DOHH2 (cell line): ENCODE data around the gene COL20A1.

Experiments
- H3F3A ChIP-seq: fragments of 200-600 bp; sonication (generic), shearing (Covaris generic); 2 replicates; pipeline ENCODE4 v1.6.0; 2016; ENCODE audit warnings: antibody characterized with exemption, mild to moderate bottlenecking; ENCODE audit not compliant: control insufficient read depth, insufficient read depth
- H3K27ac ChIP-seq: fragments of 200-600 bp; sonication (generic); 2 replicates; pipeline ENCODE4 v1.5.1; 2014; ENCODE audit warnings: low read depth, mild to moderate bottlenecking, low read length, moderate library complexity
- H3K27me3 ChIP-seq: fragments of 200-600 bp; sonication (generic); 2 replicates; pipeline ENCODE4 v1.6.1; 2014; ENCODE audit warnings: mild to moderate bottlenecking, low read length, mixed read lengths; ENCODE audit not compliant: control insufficient read depth
- H3K36me3 ChIP-seq: fragments of 200-600 bp; sonication (generic); 2 replicates; pipeline ENCODE4 v1.6.1; 2014; ENCODE audit warnings: mild to moderate bottlenecking, low read length, moderate library complexity, mixed read lengths; ENCODE audit not compliant: control insufficient read depth
- H3K4me1 ChIP-seq: fragments of 200-600 bp; sonication (generic); 2 replicates; pipeline ENCODE4 v1.6.1; 2014; ENCODE audit warnings: mild to moderate bottlenecking, low read length, mixed read lengths; ENCODE audit not compliant: control insufficient read depth
- H3K4me2 ChIP-seq: fragments of 200-600 bp; sonication (generic); 2 replicates; pipeline ENCODE4 v1.6.0; 2014; ENCODE audit warnings: mild to moderate bottlenecking, low read length, moderate library complexity
- H3K4me3 ChIP-seq: fragments of 200-600 bp; sonication (generic); 2 replicates; pipeline ENCODE4 v1.5.1; 2014; ENCODE audit warnings: mild to moderate bottlenecking, low read length, mixed read lengths
- H3K79me2 ChIP-seq: fragments of 200-600 bp; sonication (generic); 2 replicates; pipeline ENCODE4 v1.6.1; 2014; ENCODE audit warnings: mild to moderate bottlenecking, low read length, mixed read lengths; ENCODE audit not compliant: control insufficient read depth
- H3K9me2 ChIP-seq: fragments of 200-600 bp; sonication (generic); replicated peaks from 2 replicates; pipeline ENCODE4 v1.6.1; 2014; ENCODE audit warnings: mild to moderate bottlenecking, low read length, mixed read lengths; ENCODE audit not compliant: control insufficient read depth
- H3K9me3 ChIP-seq: fragments of 200-600 bp; sonication (generic); 2 replicates; pipeline ENCODE4 v1.6.1; 2014; ENCODE audit warnings: antibody characterized with exemption, low read length, mixed read lengths; ENCODE audit not compliant: control insufficient read depth, insufficient read depth
- H4K20me1 ChIP-seq: fragments of 200-600 bp; sonication (generic); 2 replicates; pipeline ENCODE4 v1.6.0; 2014; ENCODE audit warnings: low read depth, mild to moderate bottlenecking, antibody characterized with exemption, low read length, moderate library complexity; ENCODE audit not compliant: control insufficient read depth, insufficient read depth
- EZH2phosphoT487 ChIP-seq: fragments of 200-600 bp; sonication (generic); IDR thresholded peaks from 2 replicates; pipeline ENCODE4 v1.6.1; 2017; ENCODE audit warnings: borderline replicate concordance, mild to moderate bottlenecking, antibody characterized with exemption, low read length, moderate library complexity, mixed read lengths
- TF ChIP-seq, protein P1 (sequence below): fragments of 200-600 bp; sonication (generic); IDR thresholded peaks from one replicate; pipeline ENCODE4 v1.5.1; 2014; ENCODE audit warnings: antibody characterized with exemption, mild to moderate bottlenecking, low read depth, low read length; ENCODE audit not compliant: poor library complexity, severe bottlenecking

Gene COL20A1

GRCh38 chr20:63369024-63369530 lies 76.1 kb downstream of the COL20A1 start:
- no peaks in the 10 kb centered on the region for H3K79me2 ChIP-seq
- no peak overlapping the region for H3K27ac ChIP-seq
- H3K4me1 ChIP-seq, result no peaks in the 10 kb centered on the region
- H3K27me3 ChIP-seq, result no peaks in the 10 kb centered on the region
- H3F3A ChIP-seq, result no peaks in the 10 kb centered on the region
- no peaks in the 10 kb centered on the region for H3K9me2 ChIP-seq
- no peaks in the 10 kb centered on the region for H3K9me3 ChIP-seq
- H3K36me3 ChIP-seq, result no peaks in the 10 kb centered on the region
- no peak overlapping the region for H3K4me2 ChIP-seq
- H3K4me3 ChIP-seq, result no peak overlapping the region
- TF ChIP-seq, protein P1, sequence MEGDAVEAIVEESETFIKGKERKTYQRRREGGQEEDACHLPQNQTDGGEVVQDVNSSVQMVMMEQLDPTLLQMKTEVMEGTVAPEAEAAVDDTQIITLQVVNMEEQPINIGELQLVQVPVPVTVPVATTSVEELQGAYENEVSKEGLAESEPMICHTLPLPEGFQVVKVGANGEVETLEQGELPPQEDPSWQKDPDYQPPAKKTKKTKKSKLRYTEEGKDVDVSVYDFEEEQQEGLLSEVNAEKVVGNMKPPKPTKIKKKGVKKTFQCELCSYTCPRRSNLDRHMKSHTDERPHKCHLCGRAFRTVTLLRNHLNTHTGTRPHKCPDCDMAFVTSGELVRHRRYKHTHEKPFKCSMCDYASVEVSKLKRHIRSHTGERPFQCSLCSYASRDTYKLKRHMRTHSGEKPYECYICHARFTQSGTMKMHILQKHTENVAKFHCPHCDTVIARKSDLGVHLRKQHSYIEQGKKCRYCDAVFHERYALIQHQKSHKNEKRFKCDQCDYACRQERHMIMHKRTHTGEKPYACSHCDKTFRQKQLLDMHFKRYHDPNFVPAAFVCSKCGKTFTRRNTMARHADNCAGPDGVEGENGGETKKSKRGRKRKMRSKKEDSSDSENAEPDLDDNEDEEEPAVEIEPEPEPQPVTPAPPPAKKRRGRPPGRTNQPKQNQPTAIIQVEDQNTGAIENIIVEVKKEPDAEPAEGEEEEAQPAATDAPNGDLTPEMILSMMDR, result no peak
- no peak for TF ChIP-seq EZH2phosphoT487
- H4K20me1 ChIP-seq, result no peaks in the 10 kb centered on the region

- H3K9me2 ChIP-seq, result no peaks in the 10 kb centered on the region
- no peak for TF ChIP-seq EZH2phosphoT487
- TF ChIP-seq, protein P1, result no peak
- H3F3A ChIP-seq, result no peaks in the 10 kb centered on the region
- H3K9me3 ChIP-seq, result no peaks in the 10 kb centered on the region
- H3K4me2 ChIP-seq, result no peak overlapping the region
- no peaks in the 10 kb centered on the region for H3K4me1 ChIP-seq
- H3K4me3 ChIP-seq, result no peak overlapping the region
- no peaks in the 10 kb centered on the region for H3K36me3 ChIP-seq
- H3K27ac ChIP-seq, result no peak overlapping the region
- H3K27me3 ChIP-seq, result no peaks in the 10 kb centered on the region
- H4K20me1 ChIP-seq, result no peaks in the 10 kb centered on the region
- H3K79me2 ChIP-seq, result no peaks in the 10 kb centered on the region
These were observed 77.0 kb downstream of the COL20A1 start for GRCh38 chr20:63369724-63370617.

- no peaks in the 10 kb centered on the region for H3K27me3 ChIP-seq
- no peaks in the 10 kb centered on the region for H3K36me3 ChIP-seq
- H3K4me1 ChIP-seq, result no peaks in the 10 kb centered on the region
- no peak for TF ChIP-seq EZH2phosphoT487
- TF ChIP-seq, protein P1, result no peak
- no peaks in the 10 kb centered on the region for H3F3A ChIP-seq
- no peaks in the 10 kb centered on the region for H4K20me1 ChIP-seq
- H3K27ac ChIP-seq, result no peak overlapping the region
- H3K9me3 ChIP-seq, result no peaks in the 10 kb centered on the region
- no peaks in the 10 kb centered on the region for H3K9me2 ChIP-seq
- no peaks in the 10 kb centered on the region for H3K79me2 ChIP-seq
- H3K4me3 ChIP-seq, result no peak overlapping the region
- no peak overlapping the region for H3K4me2 ChIP-seq
These were observed 77.7 kb downstream of the COL20A1 start for GRCh38 chr20:63370618-63371187.
